Thyroid gland (tissue), 4 donors: ENCODE data around the gene RANBP17. TPM values are rescaled to one million over a fixed set of nuclear protein-coding genes. Genes with fewer than 3 reads are reported as not detected.
"Not testable (repeated sequence)": the region's sequence is repeated elsewhere in the genome, so short reads cannot be mapped to it uniquely, and the experiment has no call there.

ENCODE experiments used
- DNase-seq, 2 donors: peaks; one replicate each; pipeline ENCODE4 v3.0.0-alpha.2; 2019
- H3K27ac ChIP-seq, 3 donors: fragments of 200-600 bp; sonication (generic); 1 replicate in 2 of 3; 2 replicates in 1 of 3; pipeline ENCODE4 v1.5.1; 2016 to 2019; ENCODE audit warnings: mild to moderate bottlenecking in 1 of 3, moderate library complexity in 1 of 3
- H3K27me3 ChIP-seq: fragments of 200-600 bp; sonication (generic); one replicate; pipeline ENCODE4 v1.5.1; 2019
- H3K36me3 ChIP-seq, 2 donors: fragments of 200-600 bp; sonication (generic); one replicate each; pipeline ENCODE4 v1.5.1; 2016 to 2019
- H3K4me1 ChIP-seq, 2 donors: fragments of 200-600 bp; sonication (generic); one replicate each; pipeline ENCODE4 v1.5.1; 2017 to 2019
- H3K4me3 ChIP-seq, 3 donors: fragments of 200-600 bp; sonication (generic); replicated peaks in 1 of 3; 1 replicate in 2 of 3; 2 replicates in 1 of 3; pipeline ENCODE4 v1.5.1; 2016; ENCODE audit warnings: mild to moderate bottlenecking in 1 of 3
- H3K9me3 ChIP-seq: fragments of 200-600 bp; sonication (generic); one replicate; pipeline ENCODE4 v1.5.1; 2017
- CTCF ChIP-seq, 6 experiments: fragments of 200-600 bp in 3 of 6; fragments of 450-650 bp in 3 of 6; sonication (generic) in 3 of 6; IDR thresholded peaks; one replicate each; pipeline ENCODE4 v1.5.1; 2016 to 2019; ENCODE audit warnings: antibody characterized with exemption in 6 of 6, mild to moderate bottlenecking in 2 of 6, inconsistent platforms in 1 of 6, moderate library complexity in 1 of 6
- POLR2A ChIP-seq, 2 donors: fragments of 450-650 bp; IDR thresholded peaks; one replicate each; pipeline ENCODE4 v1.6.1; 2017; ENCODE audit warnings: antibody characterized with exemption in 2 of 2, mild to moderate bottlenecking in 2 of 2, moderate library complexity in 1 of 2
- WGBS, 2 donors: methylation state at CpG; one replicate each; pipeline ENCODE4 v1.1.5; 2017; 5-methylcytosine and 5-hydroxymethylcytosine counted together
- intact Hi-C: fragments of 100-400 bp; cut with DNase I; formaldehyde crosslinking; loops from one replicate; pipeline ENCODE4 v1.15.1; 2023
- total RNA-seq, 4 donors: library from RNA; depleted of rRNA; stranded (reverse); fragments of >200 nt; gene quantifications; one replicate each; pipeline ENCODE4 v1.2.3, GENCODE V29; 2016

Gene RANBP17
- total RNA-seq, 4 donors from 2014 or later: 20.2 to 35.0 (median 26.7) TPM

- TF ChIP-seq CTCF (IDR thresholded peaks at IDR 0.05): no peak
- TF ChIP-seq POLR2A (IDR thresholded peaks at IDR 0.05): no peak
- no peak overlapping the region for H3K27ac ChIP-seq
- no peaks in the 10 kb centered on the region for H3K9me3 ChIP-seq
- DNase-seq: no peak
- intact Hi-C loops: no loop called here
- H3K36me3 ChIP-seq: no peaks in the 10 kb centered on the region
- no peaks in the 10 kb centered on the region for H3K4me1 ChIP-seq
- H3K27me3 ChIP-seq: no peaks in the 10 kb centered on the region
- WGBS, 2 donors: 90 to 93% methylated on average over 2 of the region's 2 CpGs
- H3K4me3 ChIP-seq: no peak overlapping the region
These were observed 426.2 kb downstream of the RANBP17 start for GRCh38 chr5:171288066-171288465.

GRCh38 chr5:171291371-171291770, 429.6 kb downstream of the RANBP17 start:
- Histone ChIP-seq H3K4me3 (no peak overlapping the region), H3K27me3 (no peaks in the 10 kb centered on the region), H3K9me3 (no peaks in the 10 kb centered on the region), H3K4me1 (no peaks in the 10 kb centered on the region), H3K27ac (no peak overlapping the region), H3K36me3 (no peaks in the 10 kb centered on the region)
- TF ChIP-seq CTCF (IDR thresholded peaks at IDR 0.05): no peak
- intact Hi-C loops: no loop called here
- 98 to 99% methylated on average over 4 of the region's 4 CpGs for WGBS, 2 donors
- DNase-seq: no peak

GRCh38 chr5:171295299-171295698, 433.5 kb downstream of the RANBP17 start:
- no peak for DNase-seq
- Histone ChIP-seq H3K27ac (no peak overlapping the region), H3K36me3 (no peaks in the 10 kb centered on the region), H3K27me3 (no peaks in the 10 kb centered on the region), H3K4me3 (no peak overlapping the region), H3K9me3 (no peaks in the 10 kb centered on the region), H3K4me1 (no peaks in the 10 kb centered on the region)
- TF ChIP-seq POLR2A (IDR thresholded peaks at IDR 0.05) (no peak), CTCF (IDR thresholded peaks at IDR 0.05) (no peak)
- intact Hi-C loops: no loop called here
- WGBS, 2 donors: 81 to 84% methylated on average over 1 of the region's 1 CpG

- intact Hi-C loops: no loop called here
- no peaks in the 10 kb centered on the region for H3K36me3 ChIP-seq
- H3K4me1 ChIP-seq: no peaks in the 10 kb centered on the region
- no peaks in the 10 kb centered on the region for H3K9me3 ChIP-seq
- H3K27ac ChIP-seq: no peak overlapping the region
- 91 to 94% methylated on average over 5 of the region's 5 CpGs for WGBS, 2 donors
- H3K27me3 ChIP-seq: no peaks in the 10 kb centered on the region
- no peak for TF ChIP-seq CTCF (IDR thresholded peaks at IDR 0.05)
- no peak for TF ChIP-seq POLR2A (IDR thresholded peaks at IDR 0.05)
- H3K4me3 ChIP-seq: no peak overlapping the region
- no peak for DNase-seq
These were observed 434.0 kb downstream of the RANBP17 start for GRCh38 chr5:171295801-171296200.

- DNase-seq, intact Hi-C loops, H3K36me3 ChIP-seq, H3K27ac ChIP-seq, H3K27me3 ChIP-seq, H3K9me3 ChIP-seq, H3K4me1 ChIP-seq, H3K4me3 ChIP-seq: not testable (repeated sequence)
- WGBS, 2 donors: 97 to 99% methylated on average over 6 of the region's 6 CpGs
These were observed 436.1 kb downstream of the RANBP17 start for GRCh38 chr5:171297941-171298340.

GRCh38 chr5:171299228-171299627, 437.4 kb downstream of the RANBP17 start:
- Histone ChIP-seq H3K9me3 (no peaks in the 10 kb centered on the region), H3K4me1 (no peaks in the 10 kb centered on the region), H3K36me3 (no peaks in the 10 kb centered on the region), H3K4me3 (no peak overlapping the region), H3K27me3 (no peaks in the 10 kb centered on the region), H3K27ac (no peak overlapping the region)
- 82 to 89% methylated on average over 4 of the region's 4 CpGs for WGBS, 2 donors
- intact Hi-C loops: no loop called here
- TF ChIP-seq CTCF (IDR thresholded peaks at IDR 0.05) (no peak), POLR2A (IDR thresholded peaks at IDR 0.05) (no peak)
- no peak for DNase-seq
